ENCODE data around the gene TSPAN8. TPM values are rescaled to one million over a fixed set of nuclear protein-coding genes. Genes with fewer than 3 reads are reported as not detected.

TSPAN8 gene
- total and polyA plus RNA-seq, 2 donors from 2014 or later: 61.2 to 77.3 TPM

DNA sequence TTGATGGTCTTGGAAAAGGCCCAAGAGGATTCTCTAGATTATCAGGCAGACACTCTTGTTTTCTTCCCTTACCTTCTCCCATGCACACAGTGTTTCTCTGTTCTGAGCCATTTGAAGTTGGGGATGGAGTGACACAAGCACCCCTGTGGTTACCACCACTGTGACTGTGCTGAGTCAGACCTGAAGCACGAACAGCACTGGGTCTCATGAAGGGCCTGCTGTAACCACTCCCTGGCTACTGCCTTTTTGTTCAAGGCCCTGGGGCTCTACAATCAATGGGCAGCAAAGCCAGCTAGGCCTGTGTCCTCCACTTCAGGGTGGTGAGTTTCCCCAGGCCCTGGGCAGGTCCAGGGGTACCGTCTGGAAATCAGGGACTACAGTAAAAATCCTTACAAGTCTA, 65.5 kb downstream of the TSPAN8 start:
- Histone ChIP-seq H3K27ac (ENCODE audit: low read depth in 2 of 2, low read length in 2 of 2) (no peak overlapping the region), H3K27me3 (ENCODE audit: control insufficient read depth, insufficient read depth, low read length) (no peaks in the 10 kb centered on the region), H3K4me1 (ENCODE audit: control insufficient read depth in 2 of 3, insufficient read depth in 2 of 3, low read depth in 1 of 3, low read length in 3 of 3) (no peaks in the 10 kb centered on the region), H3K9ac (ENCODE audit: low read length in 3 of 3) (no peak overlapping the region), H3K9me3 (ENCODE audit: control insufficient read depth in 2 of 3, insufficient read depth in 1 of 3, low read length in 3 of 3) (peaks cover 0 to 7% (median 0%) of the 10 kb centered on the region in 3 donors), H3K4me3 (ENCODE audit: low read length in 3 of 3) (no peak overlapping the region), H3K36me3 (ENCODE audit: control insufficient read depth in 2 of 3, insufficient read depth in 3 of 3, low read length in 3 of 3) (no peaks in the 10 kb centered on the region)
- FAIRE-seq (no peak), DNase-seq (no peak)
- intact Hi-C loops (cut with DNase I): no loop called here
- TF ChIP-seq, protein P1, sequence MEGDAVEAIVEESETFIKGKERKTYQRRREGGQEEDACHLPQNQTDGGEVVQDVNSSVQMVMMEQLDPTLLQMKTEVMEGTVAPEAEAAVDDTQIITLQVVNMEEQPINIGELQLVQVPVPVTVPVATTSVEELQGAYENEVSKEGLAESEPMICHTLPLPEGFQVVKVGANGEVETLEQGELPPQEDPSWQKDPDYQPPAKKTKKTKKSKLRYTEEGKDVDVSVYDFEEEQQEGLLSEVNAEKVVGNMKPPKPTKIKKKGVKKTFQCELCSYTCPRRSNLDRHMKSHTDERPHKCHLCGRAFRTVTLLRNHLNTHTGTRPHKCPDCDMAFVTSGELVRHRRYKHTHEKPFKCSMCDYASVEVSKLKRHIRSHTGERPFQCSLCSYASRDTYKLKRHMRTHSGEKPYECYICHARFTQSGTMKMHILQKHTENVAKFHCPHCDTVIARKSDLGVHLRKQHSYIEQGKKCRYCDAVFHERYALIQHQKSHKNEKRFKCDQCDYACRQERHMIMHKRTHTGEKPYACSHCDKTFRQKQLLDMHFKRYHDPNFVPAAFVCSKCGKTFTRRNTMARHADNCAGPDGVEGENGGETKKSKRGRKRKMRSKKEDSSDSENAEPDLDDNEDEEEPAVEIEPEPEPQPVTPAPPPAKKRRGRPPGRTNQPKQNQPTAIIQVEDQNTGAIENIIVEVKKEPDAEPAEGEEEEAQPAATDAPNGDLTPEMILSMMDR (IDR thresholded peaks at IDR 0.05; ENCODE audit: borderline replicate concordance, extremely low read depth, insufficient read depth): no peak

DNA sequence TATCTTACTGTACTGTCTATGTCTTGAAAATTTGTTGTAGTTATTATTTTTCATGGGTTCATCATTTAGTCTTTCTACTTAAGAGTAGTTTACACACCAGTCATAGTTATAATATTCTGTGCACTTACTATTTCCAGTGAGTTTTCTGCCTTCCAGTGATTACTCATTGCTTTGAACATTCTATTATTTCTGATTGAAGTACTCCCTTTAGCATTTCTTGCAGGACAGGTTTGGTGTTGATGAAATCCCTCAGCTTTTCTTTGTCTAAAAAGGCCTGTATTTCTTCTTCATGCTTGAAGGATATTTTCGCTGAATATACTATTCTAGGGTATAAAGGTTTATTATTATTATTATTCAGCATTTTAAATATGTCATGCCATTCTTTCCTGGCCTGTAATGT, 66.8 kb downstream of the TSPAN8 start:
- peaks cover 0 to 7% (median 0%) of the 10 kb centered on the region in 3 donors for H3K9me3 ChIP-seq (ENCODE audit: control insufficient read depth in 2 of 3, insufficient read depth in 1 of 3, low read length in 3 of 3)
- no peaks in the 10 kb centered on the region for H3K4me1 ChIP-seq (ENCODE audit: control insufficient read depth in 2 of 3, insufficient read depth in 2 of 3, low read depth in 1 of 3, low read length in 3 of 3)
- DNase-seq: no peak
- H3K4me3 ChIP-seq (ENCODE audit: low read length in 3 of 3): no peak overlapping the region
- intact Hi-C loops (cut with DNase I): no loop called here
- no peak for FAIRE-seq
- H3K27ac ChIP-seq (ENCODE audit: low read depth in 2 of 2, low read length in 2 of 2): no peak overlapping the region
- no peaks in the 10 kb centered on the region for H3K27me3 ChIP-seq (ENCODE audit: control insufficient read depth, insufficient read depth, low read length)
- no peaks in the 10 kb centered on the region for H3K36me3 ChIP-seq (ENCODE audit: control insufficient read depth in 2 of 3, insufficient read depth in 3 of 3, low read length in 3 of 3)
- TF ChIP-seq, protein P1 (IDR thresholded peaks at IDR 0.05; ENCODE audit: borderline replicate concordance, extremely low read depth, insufficient read depth): no peak
- H3K9ac ChIP-seq (ENCODE audit: low read length in 3 of 3): no peak overlapping the region

DNA sequence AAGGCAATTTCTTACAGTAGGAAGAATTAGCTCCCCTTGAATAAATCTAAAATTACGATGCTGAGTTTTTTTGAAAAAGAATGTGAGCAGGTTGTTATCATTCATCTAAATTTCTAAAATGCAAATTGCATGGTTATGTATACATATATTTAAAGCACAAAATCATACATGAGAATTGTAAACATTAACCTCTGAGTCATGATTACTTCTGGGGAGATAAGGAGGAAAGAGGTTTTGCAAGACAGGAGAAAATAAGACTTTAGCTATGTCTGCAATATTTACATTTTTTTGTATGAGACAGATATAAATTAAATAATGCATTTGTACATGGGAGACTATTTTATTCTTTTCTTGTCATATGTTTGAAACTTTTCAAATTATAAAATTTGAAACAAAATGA, 72.2 kb downstream of the TSPAN8 start:
- no peak overlapping the region for H3K9ac ChIP-seq (ENCODE audit: low read length in 3 of 3)
- FAIRE-seq (no peak), DNase-seq (no peak)
- H3K27ac ChIP-seq (ENCODE audit: low read depth in 2 of 2, low read length in 2 of 2): no peak overlapping the region
- H3K27me3 ChIP-seq (ENCODE audit: control insufficient read depth, insufficient read depth, low read length): no peaks in the 10 kb centered on the region
- TF ChIP-seq, protein P1 (IDR thresholded peaks at IDR 0.05; ENCODE audit: borderline replicate concordance, extremely low read depth, insufficient read depth): no peak
- H3K9me3 ChIP-seq (ENCODE audit: control insufficient read depth in 2 of 3, insufficient read depth in 1 of 3, low read length in 3 of 3): peaks cover 0 to 7% (median 0%) of the 10 kb centered on the region in 3 donors
- H3K36me3 ChIP-seq (ENCODE audit: control insufficient read depth in 2 of 3, insufficient read depth in 3 of 3, low read length in 3 of 3): no peaks in the 10 kb centered on the region
- no peak overlapping the region for H3K4me3 ChIP-seq (ENCODE audit: low read length in 3 of 3)
- intact Hi-C loops (cut with DNase I): no loop called here
- H3K4me1 ChIP-seq (ENCODE audit: control insufficient read depth in 2 of 3, insufficient read depth in 2 of 3, low read depth in 1 of 3, low read length in 3 of 3): no peaks in the 10 kb centered on the region

DNA sequence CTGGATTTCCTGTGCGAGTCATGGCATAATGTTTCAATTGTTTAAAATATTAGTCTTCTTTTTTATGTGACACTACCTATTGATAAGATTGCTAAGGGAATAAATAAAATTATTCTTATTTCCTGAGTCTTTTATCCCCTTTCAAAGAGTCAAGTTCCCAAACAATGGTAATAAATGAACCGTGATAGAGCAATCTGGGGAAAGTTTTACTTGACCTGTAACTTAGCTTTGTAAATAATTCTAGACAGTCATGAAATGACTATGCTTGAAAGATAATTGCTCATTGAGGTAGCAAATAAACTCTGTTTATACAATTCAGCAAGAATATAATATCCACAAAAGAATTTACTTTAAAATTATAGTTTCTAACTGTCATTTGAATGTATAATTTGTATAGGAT, 82.1 kb downstream of the TSPAN8 start:
- DNase-seq: no peak
- no peaks in the 10 kb centered on the region for H3K27me3 ChIP-seq (ENCODE audit: control insufficient read depth, insufficient read depth, low read length)
- no peak overlapping the region for H3K27ac ChIP-seq (ENCODE audit: low read depth in 2 of 2, low read length in 2 of 2)
- H3K9ac ChIP-seq (ENCODE audit: low read length in 3 of 3): no peak overlapping the region
- no peak for FAIRE-seq
- intact Hi-C loops (cut with DNase I): no loop called here
- TF ChIP-seq, protein P1 (IDR thresholded peaks at IDR 0.05; ENCODE audit: borderline replicate concordance, extremely low read depth, insufficient read depth): no peak
- H3K36me3 ChIP-seq (ENCODE audit: control insufficient read depth in 2 of 3, insufficient read depth in 3 of 3, low read length in 3 of 3): no peaks in the 10 kb centered on the region
- H3K9me3 ChIP-seq (ENCODE audit: control insufficient read depth in 2 of 3, insufficient read depth in 1 of 3, low read length in 3 of 3): no peaks in the 10 kb centered on the region
- no peak overlapping the region for H3K4me3 ChIP-seq (ENCODE audit: low read length in 3 of 3)
- no peaks in the 10 kb centered on the region for H3K4me1 ChIP-seq (ENCODE audit: control insufficient read depth in 2 of 3, insufficient read depth in 2 of 3, low read depth in 1 of 3, low read length in 3 of 3)
